ENCODE data around the gene HMCES.

DNA sequence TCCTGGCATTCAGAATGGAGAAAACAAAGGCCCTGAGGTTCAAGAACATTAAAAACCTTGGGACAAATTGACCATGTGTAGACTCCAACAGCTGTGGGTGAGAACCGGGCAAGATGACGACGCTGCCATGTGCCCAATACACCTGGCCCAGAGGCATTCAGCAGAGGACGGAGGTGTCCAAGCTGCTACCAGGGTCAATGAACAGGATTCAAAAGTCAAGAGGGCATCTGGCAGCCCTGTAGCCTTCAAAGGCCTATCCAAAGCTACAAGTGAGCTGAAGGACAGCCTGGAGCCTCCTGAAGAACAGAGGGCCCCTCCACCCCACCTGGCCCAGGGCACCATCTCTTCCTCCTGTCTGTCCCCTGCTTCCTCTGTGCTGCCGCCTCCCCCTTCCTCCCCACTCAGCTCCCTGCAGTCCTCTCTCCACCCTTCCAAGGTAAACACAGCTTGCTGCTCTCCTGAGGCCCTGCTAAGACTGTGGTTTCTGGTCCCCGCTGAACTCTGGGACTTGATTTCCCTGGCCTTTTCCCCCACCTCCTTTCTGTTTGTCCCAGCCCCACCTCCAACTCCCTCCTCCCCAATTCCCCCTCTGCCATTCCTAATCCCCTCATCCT, 57.5 kb downstream of the HMCES start:
- TF ChIP-seq CTCF (conservative IDR thresholded peaks at IDR 0.05 in 1 of 2, IDR thresholded peaks at IDR 0.05 in 1 of 2; ENCODE audit: extremely low read depth in 1 of 2, insufficient read depth in 1 of 2, low read depth in 1 of 2, low read length in 2 of 2) (no peak), EZH2 (IDR thresholded peaks at IDR 0.05; ENCODE audit: borderline replicate concordance, low read length) (no peak)
